Parathyroid adenoma (tissue), 2 donors: ENCODE results near the gene RHOV.

ENCODE experiments used
- H2AFZ ChIP-seq: fragments of 300-600 bp; sonication (generic); one replicate; pipeline ENCODE4 v1.7.0; 2017; ENCODE audit warnings: antibody characterized with exemption, mild to moderate bottlenecking
- H3K27ac ChIP-seq: fragments of 300-600 bp; sonication (generic); one replicate; pipeline ENCODE4 v1.7.0; 2017
- H3K27me3 ChIP-seq: fragments of 300-600 bp; sonication (generic); one replicate; pipeline ENCODE4 v1.7.0; 2017; ENCODE audit warnings: low read length; ENCODE audit not compliant: control insufficient read depth, insufficient read depth
- H3K36me3 ChIP-seq: fragments of 300-600 bp; sonication (generic); one replicate; pipeline ENCODE4 v1.7.0; 2017; ENCODE audit warnings: low read length; ENCODE audit not compliant: control insufficient read depth, insufficient read depth
- H3K4me1 ChIP-seq: fragments of 300-600 bp; sonication (generic); one replicate; pipeline ENCODE4 v1.7.0; 2017; ENCODE audit warnings: control low read depth
- H3K4me2 ChIP-seq: fragments of 300-600 bp; sonication (generic); one replicate; pipeline ENCODE4 v1.7.0; 2017; ENCODE audit warnings: low read length
- H3K4me3 ChIP-seq: fragments of 300-600 bp; sonication (generic); one replicate; pipeline ENCODE4 v1.7.0; 2017; ENCODE audit warnings: low read depth, low read length
- H3K79me2 ChIP-seq: fragments of 300-600 bp; sonication (generic); one replicate; pipeline ENCODE4 v1.7.0; 2017; ENCODE audit warnings: control low read depth
- H3K9ac ChIP-seq: fragments of 300-600 bp; sonication (generic); one replicate; pipeline ENCODE4 v1.7.0; 2017; ENCODE audit warnings: mild to moderate bottlenecking
- H3K9me3 ChIP-seq: fragments of 300-600 bp; sonication (generic); one replicate; pipeline ENCODE4 v1.7.0; 2017; ENCODE audit warnings: low read length; ENCODE audit not compliant: control insufficient read depth
- TF ChIP-seq, protein P1 (sequence below): fragments of 300-600 bp; sonication (generic); IDR thresholded peaks from one replicate; pipeline ENCODE4 v1.7.0; 2017; ENCODE audit warnings: antibody characterized with exemption, mild to moderate bottlenecking
- donor health status: primary hyperparathyroidism.

The RHOV gene

DNA sequence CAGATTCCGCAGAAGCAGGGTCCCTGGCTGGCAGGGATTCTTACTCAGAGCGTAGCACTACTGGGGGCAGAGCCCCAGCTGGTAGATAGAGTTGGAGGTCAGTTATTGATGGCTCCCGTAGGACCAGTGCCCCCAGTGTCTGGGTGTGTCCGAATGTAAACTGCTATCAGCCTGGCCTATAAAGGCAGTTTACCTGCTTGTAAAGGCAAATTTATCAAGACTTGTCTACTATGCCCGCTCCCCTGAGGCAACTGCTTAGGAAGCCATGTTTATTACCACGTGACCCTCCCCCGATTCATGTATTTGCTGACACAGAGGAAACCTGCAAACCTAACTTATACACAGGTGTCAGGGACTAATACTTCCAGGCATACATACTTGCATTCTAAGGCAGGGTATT is 44.9 kb downstream of the RHOV start:
- TF ChIP-seq, protein P1, sequence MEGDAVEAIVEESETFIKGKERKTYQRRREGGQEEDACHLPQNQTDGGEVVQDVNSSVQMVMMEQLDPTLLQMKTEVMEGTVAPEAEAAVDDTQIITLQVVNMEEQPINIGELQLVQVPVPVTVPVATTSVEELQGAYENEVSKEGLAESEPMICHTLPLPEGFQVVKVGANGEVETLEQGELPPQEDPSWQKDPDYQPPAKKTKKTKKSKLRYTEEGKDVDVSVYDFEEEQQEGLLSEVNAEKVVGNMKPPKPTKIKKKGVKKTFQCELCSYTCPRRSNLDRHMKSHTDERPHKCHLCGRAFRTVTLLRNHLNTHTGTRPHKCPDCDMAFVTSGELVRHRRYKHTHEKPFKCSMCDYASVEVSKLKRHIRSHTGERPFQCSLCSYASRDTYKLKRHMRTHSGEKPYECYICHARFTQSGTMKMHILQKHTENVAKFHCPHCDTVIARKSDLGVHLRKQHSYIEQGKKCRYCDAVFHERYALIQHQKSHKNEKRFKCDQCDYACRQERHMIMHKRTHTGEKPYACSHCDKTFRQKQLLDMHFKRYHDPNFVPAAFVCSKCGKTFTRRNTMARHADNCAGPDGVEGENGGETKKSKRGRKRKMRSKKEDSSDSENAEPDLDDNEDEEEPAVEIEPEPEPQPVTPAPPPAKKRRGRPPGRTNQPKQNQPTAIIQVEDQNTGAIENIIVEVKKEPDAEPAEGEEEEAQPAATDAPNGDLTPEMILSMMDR = no peak
- H3K4me1 ChIP-seq = peaks cover 13% of the 10 kb centered on the region
- H3K27me3 ChIP-seq = no peaks in the 10 kb centered on the region
- no peaks in the 10 kb centered on the region for H3K79me2 ChIP-seq
- no peak overlapping the region for H3K27ac ChIP-seq
- H2AFZ ChIP-seq = no peak overlapping the region
- no peak overlapping the region for H3K4me3 ChIP-seq
- no peak overlapping the region for H3K9ac ChIP-seq
- H3K36me3 ChIP-seq = no peaks in the 10 kb centered on the region
- no peaks in the 10 kb centered on the region for H3K9me3 ChIP-seq
- H3K4me2 ChIP-seq = no peak overlapping the region

DNA sequence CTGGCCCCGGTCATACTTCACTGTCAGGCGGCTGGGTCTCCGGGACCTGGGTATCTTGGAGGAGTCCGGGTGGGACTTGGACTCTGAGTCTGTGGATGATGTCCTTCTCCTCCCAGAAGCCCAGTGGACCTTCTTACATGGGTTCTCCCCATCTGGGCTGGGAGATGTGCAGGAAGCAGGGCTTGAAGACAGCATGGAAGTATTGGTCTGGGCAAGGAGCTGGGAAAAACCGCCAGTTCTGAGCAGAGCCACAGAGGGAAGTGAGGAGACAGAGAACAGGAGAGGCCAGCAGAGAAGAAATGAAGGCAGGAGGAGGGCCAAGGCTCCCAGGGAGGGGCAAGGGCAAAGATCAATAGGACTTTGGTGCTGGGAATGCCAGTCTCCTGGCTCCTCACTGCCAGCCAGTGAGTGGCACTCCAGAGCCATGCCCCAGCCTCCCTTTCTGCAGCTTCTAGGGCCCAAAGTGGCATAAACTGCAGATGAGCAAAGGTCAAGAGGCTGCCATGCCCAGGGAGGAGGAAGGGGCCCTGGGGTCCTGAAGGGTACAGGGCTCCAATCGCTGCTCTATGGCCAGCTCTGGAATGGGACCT is 45.5 kb downstream of the RHOV start, which contains the start of gene PPP1R14D:
PPP1R14D (minus strand) TSS at position 262 of the 590 bp plus-strand sequence; CDS start at position 195, 67 bp downstream.
- Histone ChIP-seq H3K4me2 (no peak within 1 kb of the TSS), H2AFZ (no peak within 1 kb of the TSS), H3K79me2 (no peaks in the 10 kb centered on the region), H3K4me3 (no peak within 1 kb of the TSS), H3K36me3 (no peaks in the 10 kb centered on the region), H3K4me1 (peaks cover 13% of the 10 kb centered on the region), H3K27ac (no peak within 1 kb of the TSS), H3K27me3 (no peaks in the 10 kb centered on the region), H3K9ac (no peak within 1 kb of the TSS), H3K9me3 (no peaks in the 10 kb centered on the region)
- TF ChIP-seq, protein P1 = no peak

DNA sequence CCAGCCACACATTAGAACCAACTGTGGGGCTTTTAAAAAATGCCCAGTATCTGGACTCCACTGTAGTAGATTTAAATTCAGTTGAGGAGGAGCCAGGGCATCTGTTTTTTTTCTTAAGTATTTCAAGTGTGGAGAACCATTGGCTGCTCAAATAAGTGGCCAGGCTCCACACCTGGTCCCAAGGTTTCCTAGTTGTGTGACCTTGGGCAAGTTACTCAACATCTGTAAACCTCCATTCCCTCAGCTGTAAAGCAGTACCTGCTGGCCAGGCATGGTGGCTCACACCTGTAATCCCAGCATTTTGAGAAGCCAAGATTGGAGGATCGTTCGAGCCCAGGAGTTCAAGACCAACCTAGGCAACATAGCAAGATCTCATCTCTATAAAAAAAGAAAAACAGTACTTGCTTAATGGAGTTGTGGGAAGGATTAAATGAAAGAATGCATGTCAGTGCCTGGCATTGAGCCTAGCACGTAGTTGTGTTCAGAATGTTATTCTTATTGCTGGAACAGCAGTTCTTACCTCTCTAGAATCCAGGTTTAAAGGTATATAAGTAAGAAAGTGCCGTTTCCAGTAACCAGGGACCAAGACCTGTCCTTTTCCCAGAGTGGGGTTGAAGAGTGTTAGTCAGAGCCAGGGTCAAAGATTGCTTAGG is 47.5 kb downstream of the RHOV start:
- Histone ChIP-seq H3K4me2 (peak overlapping the region; percentile 7), H3K4me3 (no peak overlapping the region)
- TF ChIP-seq, protein P1 = no peak

DNA sequence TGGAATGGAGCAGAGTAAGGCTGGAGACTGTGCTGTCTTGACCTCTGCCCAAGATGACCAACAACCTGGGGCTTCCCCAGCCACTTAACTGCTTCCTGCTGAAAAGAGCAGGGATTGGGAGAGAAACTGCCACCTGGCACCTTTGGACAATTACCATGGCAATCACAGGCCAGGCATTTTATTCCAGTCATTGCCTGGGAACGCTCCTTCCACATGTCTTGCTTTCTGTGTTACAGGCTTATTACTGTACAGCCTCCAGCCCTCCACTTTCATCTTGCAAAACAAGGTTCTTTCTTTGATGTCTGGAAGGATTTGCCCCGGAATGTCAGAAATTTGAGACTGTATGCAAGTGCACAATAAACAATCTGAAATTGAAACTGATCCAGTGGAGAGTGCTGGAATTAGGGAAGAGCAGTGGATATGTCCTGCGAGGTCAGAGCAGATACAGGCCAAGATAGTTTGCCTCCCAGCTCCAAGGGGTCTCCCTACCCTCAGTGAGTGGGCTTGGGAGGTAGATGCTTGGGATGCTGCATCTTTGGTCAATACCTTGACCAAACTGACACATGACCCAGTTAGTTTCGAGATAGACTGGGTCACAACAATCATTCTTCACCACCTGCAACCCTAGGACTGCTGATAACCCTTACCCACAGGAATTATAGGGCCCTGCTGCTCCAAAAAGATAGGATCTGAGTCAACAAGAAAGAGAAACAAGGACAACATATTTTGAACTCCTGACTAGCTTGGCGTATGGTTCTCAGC is 48.2 kb downstream of the RHOV start:
- H3K4me2 ChIP-seq = peak overlapping the region; percentile 7
- no peaks in the 10 kb centered on the region for H3K79me2 ChIP-seq
- TF ChIP-seq, protein P1 = no peak
- no peak overlapping the region for H3K9ac ChIP-seq
- H3K27ac ChIP-seq = peak overlapping the region; percentile 72
- H3K27me3 ChIP-seq = no peaks in the 10 kb centered on the region
- H3K4me3 ChIP-seq = no peak overlapping the region
- peaks cover 13% of the 10 kb centered on the region for H3K4me1 ChIP-seq
- H3K9me3 ChIP-seq = no peaks in the 10 kb centered on the region
- H3K36me3 ChIP-seq = no peaks in the 10 kb centered on the region
- peak overlapping the region; percentile 56 for H2AFZ ChIP-seq

More for the DNA sequence above, 47.5 kb downstream of the RHOV start:
- Histone ChIP-seq H3K79me2 (no peaks in the 10 kb centered on the region), H3K9ac (no peak overlapping the region), H3K36me3 (no peaks in the 10 kb centered on the region), H3K4me1 (peaks cover 13% of the 10 kb centered on the region), H3K9me3 (no peaks in the 10 kb centered on the region), H3K27ac (peak overlapping the region; percentile 72), H2AFZ (no peak overlapping the region), H3K27me3 (no peaks in the 10 kb centered on the region)
